ENCODE results near the gene PTX3. TPM values are rescaled to one million over a fixed set of nuclear protein-coding genes. Genes with fewer than 3 reads are reported as not detected.

The PTX3 gene
- total RNA-seq, 1 experiment from 2014 or later, result 4.3 TPM

DNA sequence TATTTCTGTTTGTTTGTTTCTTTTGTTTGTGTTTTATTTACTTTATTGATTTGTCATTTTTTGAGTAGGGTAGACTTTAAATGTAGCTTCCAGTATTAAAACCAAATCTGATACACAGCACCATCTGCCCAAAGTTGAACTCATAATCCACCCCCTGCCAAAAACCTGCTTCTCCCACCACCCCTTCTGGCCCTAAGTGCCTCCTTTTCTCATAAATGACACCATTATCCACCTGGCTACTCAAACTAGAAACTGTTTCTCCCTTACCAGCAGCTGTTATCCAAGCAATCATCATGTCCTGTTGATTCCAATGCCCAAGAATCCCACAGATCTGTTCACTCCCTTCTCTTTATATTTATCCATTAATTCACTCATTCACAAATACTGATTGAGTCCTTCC is 21.8 kb upstream of the PTX3 start:
- POLR2A ChIA-PET (ENCODE audit: low non-redundant PET), result no interaction called here
- Histone ChIP-seq H3K27me3 (replicated peaks; ENCODE audit: insufficient read depth, low read depth, low read length, poor library complexity) (no peaks in the 10 kb centered on the region), H3K4me1 (ENCODE audit: insufficient read depth, low read length, poor library complexity, severe bottlenecking) (no peaks in the 10 kb centered on the region), H3K4me3 (ENCODE audit: low read depth, low read length, poor library complexity, severe bottlenecking) (no peak overlapping the region), H3K9me3 (ENCODE audit: low read depth, low read length, poor library complexity, severe bottlenecking) (no peaks in the 10 kb centered on the region), H3K27ac (ENCODE audit: low read depth, low read length, poor library complexity, severe bottlenecking) (no peak overlapping the region), H3K36me3 (ENCODE audit: insufficient read depth, low read length, poor library complexity, severe bottlenecking) (no peaks in the 10 kb centered on the region)
- CTCF ChIA-PET, result no interaction called here
- BruUV-seq (replicated peaks), result no TSS peak
- TF ChIP-seq EZH2 (IDR thresholded peaks at IDR 0.05; ENCODE audit: borderline replicate concordance, low read depth, low read length, poor library complexity, severe bottlenecking), result no peak
- TF ChIP-seq, protein P1, sequence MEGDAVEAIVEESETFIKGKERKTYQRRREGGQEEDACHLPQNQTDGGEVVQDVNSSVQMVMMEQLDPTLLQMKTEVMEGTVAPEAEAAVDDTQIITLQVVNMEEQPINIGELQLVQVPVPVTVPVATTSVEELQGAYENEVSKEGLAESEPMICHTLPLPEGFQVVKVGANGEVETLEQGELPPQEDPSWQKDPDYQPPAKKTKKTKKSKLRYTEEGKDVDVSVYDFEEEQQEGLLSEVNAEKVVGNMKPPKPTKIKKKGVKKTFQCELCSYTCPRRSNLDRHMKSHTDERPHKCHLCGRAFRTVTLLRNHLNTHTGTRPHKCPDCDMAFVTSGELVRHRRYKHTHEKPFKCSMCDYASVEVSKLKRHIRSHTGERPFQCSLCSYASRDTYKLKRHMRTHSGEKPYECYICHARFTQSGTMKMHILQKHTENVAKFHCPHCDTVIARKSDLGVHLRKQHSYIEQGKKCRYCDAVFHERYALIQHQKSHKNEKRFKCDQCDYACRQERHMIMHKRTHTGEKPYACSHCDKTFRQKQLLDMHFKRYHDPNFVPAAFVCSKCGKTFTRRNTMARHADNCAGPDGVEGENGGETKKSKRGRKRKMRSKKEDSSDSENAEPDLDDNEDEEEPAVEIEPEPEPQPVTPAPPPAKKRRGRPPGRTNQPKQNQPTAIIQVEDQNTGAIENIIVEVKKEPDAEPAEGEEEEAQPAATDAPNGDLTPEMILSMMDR (conservative IDR thresholded peaks at IDR 0.05; ENCODE audit: low read depth, low read length), result no peak
- DNase-seq (ENCODE audit: low spot score), result no peak
- intact Hi-C loops (cut with micrococcal nuclease; ENCODE audit: unreplicated experiment), result no loop called here

DNA sequence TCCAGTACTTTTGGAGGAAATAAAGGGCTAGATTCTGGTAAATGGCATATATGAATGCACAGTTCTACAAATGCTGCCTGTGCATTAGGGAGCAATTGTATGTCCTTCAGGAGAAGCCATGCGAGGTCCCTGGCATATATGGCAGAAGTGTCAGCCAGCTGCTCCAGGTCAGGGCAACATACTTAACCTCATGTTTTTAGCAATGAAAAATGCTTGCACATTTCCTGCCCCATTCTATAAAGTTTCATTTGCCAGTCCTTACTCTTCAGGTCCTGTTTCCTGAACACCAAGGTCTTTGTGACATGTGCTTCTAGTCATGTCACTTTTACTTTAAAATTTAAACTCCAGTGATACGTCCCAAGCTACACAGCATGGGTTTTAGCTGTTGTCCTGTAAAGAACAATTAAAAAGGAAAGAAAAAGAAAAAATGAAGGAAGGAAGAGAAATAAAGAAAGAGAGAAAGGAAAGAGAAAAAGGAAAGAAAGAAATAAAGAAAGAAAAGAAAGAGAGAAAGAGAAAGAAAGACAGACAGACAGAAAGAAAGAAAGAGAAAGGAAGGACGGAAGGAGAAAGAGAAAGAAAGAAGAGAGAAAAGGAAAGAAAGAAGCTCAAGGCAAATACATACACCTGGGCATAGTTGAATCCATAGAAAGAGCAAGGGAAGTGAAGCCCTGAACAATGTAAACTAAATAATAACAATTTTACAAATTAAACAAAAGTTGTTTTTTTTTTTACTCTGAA is 20.1 kb upstream of the PTX3 start:
- TF ChIP-seq, protein P1 (conservative IDR thresholded peaks at IDR 0.05; ENCODE audit: low read depth, low read length), result no peak
- no peak for TF ChIP-seq EZH2 (IDR thresholded peaks at IDR 0.05; ENCODE audit: borderline replicate concordance, low read depth, low read length, poor library complexity, severe bottlenecking)
- no peaks in the 10 kb centered on the region for H3K36me3 ChIP-seq (ENCODE audit: insufficient read depth, low read length, poor library complexity, severe bottlenecking)
- no peaks in the 10 kb centered on the region for H3K9me3 ChIP-seq (ENCODE audit: low read depth, low read length, poor library complexity, severe bottlenecking)
- ChIA-PET POLR2A (ENCODE audit: low non-redundant PET) (no interaction called here), CTCF (no interaction called here)
- no peaks in the 10 kb centered on the region for H3K4me1 ChIP-seq (ENCODE audit: insufficient read depth, low read length, poor library complexity, severe bottlenecking)
- DNase-seq (ENCODE audit: low spot score), result no peak
- no peak overlapping the region for H3K4me3 ChIP-seq (ENCODE audit: low read depth, low read length, poor library complexity, severe bottlenecking)
- H3K27me3 ChIP-seq (replicated peaks; ENCODE audit: insufficient read depth, low read depth, low read length, poor library complexity), result no peaks in the 10 kb centered on the region
- no TSS peak for BruUV-seq (replicated peaks)
- intact Hi-C loops (cut with micrococcal nuclease; ENCODE audit: unreplicated experiment), result no loop called here
- H3K27ac ChIP-seq (ENCODE audit: low read depth, low read length, poor library complexity, severe bottlenecking), result no peak overlapping the region

DNA sequence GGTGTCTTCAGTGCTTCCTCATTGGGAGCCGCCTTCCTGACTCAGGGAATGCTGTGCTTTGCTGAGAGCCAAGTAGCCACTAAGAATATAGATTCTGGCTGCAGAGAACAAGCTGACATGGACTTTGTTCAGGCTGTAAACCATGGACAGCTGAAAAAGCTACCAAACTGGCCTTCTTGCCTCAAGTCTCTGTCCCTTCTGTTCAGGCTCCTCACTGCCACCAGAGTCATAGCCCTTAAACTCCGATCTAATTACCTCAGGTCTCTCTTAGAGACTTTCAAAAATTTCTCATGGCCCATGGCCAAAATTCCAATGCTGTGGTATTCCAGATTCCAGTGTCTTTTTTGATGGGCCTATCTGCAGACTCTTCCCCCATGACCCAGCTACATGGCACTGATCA is 19.4 kb upstream of the PTX3 start:
- Histone ChIP-seq H3K36me3 (ENCODE audit: insufficient read depth, low read length, poor library complexity, severe bottlenecking) (no peaks in the 10 kb centered on the region), H3K27ac (ENCODE audit: low read depth, low read length, poor library complexity, severe bottlenecking) (no peak overlapping the region), H3K27me3 (replicated peaks; ENCODE audit: insufficient read depth, low read depth, low read length, poor library complexity) (no peaks in the 10 kb centered on the region), H3K4me3 (ENCODE audit: low read depth, low read length, poor library complexity, severe bottlenecking) (no peak overlapping the region), H3K9me3 (ENCODE audit: low read depth, low read length, poor library complexity, severe bottlenecking) (no peaks in the 10 kb centered on the region), H3K4me1 (ENCODE audit: insufficient read depth, low read length, poor library complexity, severe bottlenecking) (no peaks in the 10 kb centered on the region)
- POLR2A ChIA-PET (ENCODE audit: low non-redundant PET), result no interaction called here
- CTCF ChIA-PET, result no interaction called here
- intact Hi-C loops (cut with micrococcal nuclease; ENCODE audit: unreplicated experiment), result no loop called here
- DNase-seq (ENCODE audit: low spot score), result no peak
- BruUV-seq (replicated peaks), result no TSS peak
- TF ChIP-seq EZH2 (IDR thresholded peaks at IDR 0.05; ENCODE audit: borderline replicate concordance, low read depth, low read length, poor library complexity, severe bottlenecking), result no peak
- TF ChIP-seq, protein P1 (conservative IDR thresholded peaks at IDR 0.05; ENCODE audit: low read depth, low read length), result no peak

All from A673 (cell line).